ENCODE results near the gene CNTNAP2.

DNA sequence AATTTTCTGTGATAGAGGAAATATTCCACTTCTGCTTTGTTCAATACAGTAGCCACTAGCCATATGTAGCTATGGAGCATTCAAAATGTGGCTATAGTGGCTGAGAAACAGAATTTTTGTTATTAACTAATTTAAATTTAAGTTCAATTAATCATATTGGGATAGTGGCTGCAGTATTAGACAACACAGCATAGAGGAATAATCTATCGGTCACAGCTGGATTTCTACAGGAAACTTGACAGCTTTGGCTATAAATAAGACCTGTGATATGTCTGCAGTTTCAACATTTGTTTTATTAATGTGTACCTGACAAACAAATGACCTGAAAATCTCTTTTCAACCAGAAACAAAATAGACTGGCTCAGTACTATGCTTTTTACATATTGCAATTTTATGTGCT lies 953.2 kb downstream of the CNTNAP2 start:
- TF ChIP-seq, protein P1, sequence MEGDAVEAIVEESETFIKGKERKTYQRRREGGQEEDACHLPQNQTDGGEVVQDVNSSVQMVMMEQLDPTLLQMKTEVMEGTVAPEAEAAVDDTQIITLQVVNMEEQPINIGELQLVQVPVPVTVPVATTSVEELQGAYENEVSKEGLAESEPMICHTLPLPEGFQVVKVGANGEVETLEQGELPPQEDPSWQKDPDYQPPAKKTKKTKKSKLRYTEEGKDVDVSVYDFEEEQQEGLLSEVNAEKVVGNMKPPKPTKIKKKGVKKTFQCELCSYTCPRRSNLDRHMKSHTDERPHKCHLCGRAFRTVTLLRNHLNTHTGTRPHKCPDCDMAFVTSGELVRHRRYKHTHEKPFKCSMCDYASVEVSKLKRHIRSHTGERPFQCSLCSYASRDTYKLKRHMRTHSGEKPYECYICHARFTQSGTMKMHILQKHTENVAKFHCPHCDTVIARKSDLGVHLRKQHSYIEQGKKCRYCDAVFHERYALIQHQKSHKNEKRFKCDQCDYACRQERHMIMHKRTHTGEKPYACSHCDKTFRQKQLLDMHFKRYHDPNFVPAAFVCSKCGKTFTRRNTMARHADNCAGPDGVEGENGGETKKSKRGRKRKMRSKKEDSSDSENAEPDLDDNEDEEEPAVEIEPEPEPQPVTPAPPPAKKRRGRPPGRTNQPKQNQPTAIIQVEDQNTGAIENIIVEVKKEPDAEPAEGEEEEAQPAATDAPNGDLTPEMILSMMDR (IDR thresholded peaks at IDR 0.05) = no peak
- TF ChIP-seq POLR2A (IDR thresholded peaks at IDR 0.05) = no peak
- TF ChIP-seq EP300 (IDR thresholded peaks at IDR 0.05) = no peak
